HEK293T (cell line): ENCODE results near the gene RIMBP2.

ENCODE experiments used
- FOXM1 ChIP-seq: fragments of 450-650 bp; IDR thresholded peaks from 2 replicates; pipeline ENCODE4 v1.6.1; 2017; ENCODE audit warnings: mild to moderate bottlenecking, borderline replicate concordance
- L3MBTL2 ChIP-seq: fragments of 450-650 bp; conservative IDR thresholded peaks from 2 replicates; pipeline ENCODE4 v1.6.1; 2016; ENCODE audit warnings: mild to moderate bottlenecking
- LEF1 ChIP-seq: fragments of 450-650 bp; IDR thresholded peaks from 2 replicates; pipeline ENCODE4 v1.6.1; 2017; ENCODE audit warnings: mild to moderate bottlenecking, borderline replicate concordance
- PKNOX1 ChIP-seq: fragments of 450-650 bp; IDR thresholded peaks from 2 replicates; pipeline ENCODE4 v1.6.1; 2016
- SP1 ChIP-seq: fragments of 450-650 bp; IDR thresholded peaks from 2 replicates; pipeline ENCODE4 v1.6.1; 2017
- SUZ12 ChIP-seq: fragments of 450-650 bp; IDR thresholded peaks from 2 replicates; pipeline ENCODE4 v1.6.1; 2016; ENCODE audit warnings: mild to moderate bottlenecking
- ZNF384 ChIP-seq: fragments of 450-650 bp; IDR thresholded peaks from 2 replicates; pipeline ENCODE4 v1.6.1; 2016

- TF ChIP-seq PKNOX1 = no peak
- TF ChIP-seq L3MBTL2 = no peak
- no peak for TF ChIP-seq FOXM1
- TF ChIP-seq SUZ12 = no peak
- TF ChIP-seq SP1 = no peak
- no peak for TF ChIP-seq LEF1
- TF ChIP-seq ZNF384 = no peak
Measured at GRCh38 chr12:130356222-130356621, 359.9 kb downstream of the RIMBP2 start.
